IMR-90 (cell line): ENCODE measurements around the gene MRTFB. TPM values are rescaled to one million over a fixed set of nuclear protein-coding genes. Genes with fewer than 3 reads are reported as not detected.

Source experiments
- ATAC-seq: fragments of 200-7000 bp; cut with Tn5 transposase; 2 replicates; pipeline ENCODE4 v1.9.1; 2020; ENCODE audit warnings: low read depth, mild to moderate bottlenecking, moderate library complexity
- BruUV-seq: library from RNA; stranded (reverse); fragments of 400-500 nt; replicated peaks from 2 replicates; lab custom pipeline; 2021; lab: Mats Ljungman, UMichigan
- CTCF ChIA-PET: fragments of 300-600 bp; formaldehyde crosslinking; extraction: SDS; loops from one replicate; lab custom pipeline; 2021; ENCODE audit warnings: antibody characterized with exemption; lab: Yijun Ruan, JAX
- POLR2A ChIA-PET: fragments of 300-600 bp; sonication (Branson Sonifier 250); formaldehyde crosslinking; loops from one replicate; lab custom pipeline; 2022; ENCODE audit warnings: antibody characterized with exemption; ENCODE audit not compliant: unreplicated experiment; lab: Charles Lee
- DNase-seq: peaks from one replicate; pipeline ENCODE4 v3.0.0; 2013
- H2AFZ ChIP-seq: replicated peaks from 2 replicates; pipeline ENCODE3; 2013; ENCODE audit warnings: low read length, mild to moderate bottlenecking; ENCODE audit not compliant: poor library complexity
- H2AK5ac ChIP-seq: 2 replicates; pipeline ENCODE4 v1.6.1; 2013; ENCODE audit warnings: low read depth, low read length, inconsistent platforms
- H2AK9ac ChIP-seq: replicated peaks from 2 replicates; pipeline ENCODE3; 2013; ENCODE audit warnings: mild to moderate bottlenecking, low read depth, low read length, moderate library complexity; ENCODE audit not compliant: poor library complexity
- H2BK120ac ChIP-seq: 2 replicates; pipeline ENCODE4 v1.6.1; 2013; ENCODE audit warnings: low read depth, low read length, inconsistent platforms
- H2BK15ac ChIP-seq: 3 replicates; pipeline ENCODE4 v1.6.1; 2013; ENCODE audit warnings: low read depth, low read length, inconsistent platforms
- H2BK20ac ChIP-seq: 2 replicates; pipeline ENCODE4 v1.6.1; 2013; ENCODE audit warnings: low read depth, mild to moderate bottlenecking, inconsistent platforms, low read length, moderate library complexity
- H2BK5ac ChIP-seq: 2 replicates; pipeline ENCODE4 v1.6.1; 2013; ENCODE audit warnings: mild to moderate bottlenecking, low read depth, low read length, inconsistent platforms; ENCODE audit not compliant: poor library complexity, severe bottlenecking
- H3K14ac ChIP-seq: replicated peaks from 2 replicates; pipeline ENCODE4 v1.6.1; 2013; ENCODE audit warnings: low read depth, low read length, inconsistent platforms
- H3K18ac ChIP-seq: 2 replicates; pipeline ENCODE4 v1.6.1; 2013; ENCODE audit warnings: low read depth, low read length, control low read depth
- H3K23ac ChIP-seq: 2 replicates; pipeline ENCODE4 v1.6.1; 2013; ENCODE audit warnings: low read depth, low read length, inconsistent platforms
- H3K27ac ChIP-seq: 2 replicates; pipeline ENCODE4 v1.5.1; 2013; ENCODE audit warnings: mild to moderate bottlenecking, control low read depth, low read length; ENCODE audit not compliant: insufficient read depth
- H3K27me3 ChIP-seq: 2 replicates; pipeline ENCODE4 v1.6.1; 2013; ENCODE audit warnings: low read length; ENCODE audit not compliant: control insufficient read depth, insufficient read depth
- H3K36me3 ChIP-seq: 2 replicates; pipeline ENCODE4 v1.6.1; 2013; ENCODE audit warnings: low read length, mixed read lengths; ENCODE audit not compliant: control insufficient read depth, insufficient read depth
- H3K4ac ChIP-seq: 2 replicates; pipeline ENCODE4 v1.6.1; 2013; ENCODE audit warnings: low read depth, low read length, inconsistent platforms
- H3K4me1 ChIP-seq: 2 replicates; pipeline ENCODE4 v1.6.1; 2013; ENCODE audit warnings: low read length, mixed read lengths; ENCODE audit not compliant: control insufficient read depth, insufficient read depth
- H3K4me2 ChIP-seq: 2 replicates; pipeline ENCODE4 v1.6.1; 2013; ENCODE audit warnings: low read depth, mild to moderate bottlenecking, control low read depth, low read length, moderate library complexity
- H3K4me3 ChIP-seq: 2 replicates; pipeline ENCODE4 v1.5.1; 2013; ENCODE audit warnings: low read depth, mild to moderate bottlenecking, control low read depth, low read length, moderate library complexity; ENCODE audit not compliant: insufficient read depth
- H3K56ac ChIP-seq: 2 replicates; pipeline ENCODE4 v1.6.1; 2013; ENCODE audit warnings: low read length, inconsistent platforms; ENCODE audit not compliant: insufficient read depth; ENCODE audit errors: extremely low read depth
- H3K79me1 ChIP-seq, 2 experiments: 2 replicates each; pipeline ENCODE4 v1.6.1; 2013; ENCODE audit warnings: low read length in 2 of 2, inconsistent platforms in 1 of 2, low read depth in 1 of 2
- H3K9ac ChIP-seq: 2 replicates; pipeline ENCODE4 v1.6.1; 2013; ENCODE audit warnings: low read depth, low read length, control low read depth
- H3K9me1 ChIP-seq: 2 replicates; pipeline ENCODE4 v1.6.1; 2013; ENCODE audit warnings: low read length, inconsistent platforms; ENCODE audit not compliant: insufficient read depth
- H3K9me3 ChIP-seq: 2 replicates; pipeline ENCODE4 v1.6.1; 2013; ENCODE audit warnings: low read length; ENCODE audit not compliant: control insufficient read depth, insufficient read depth
- H4K20me1 ChIP-seq: 2 replicates; pipeline ENCODE4 v1.6.1; 2013; ENCODE audit warnings: low read length, inconsistent platforms; ENCODE audit not compliant: insufficient read depth
- H4K5ac ChIP-seq: 2 replicates; pipeline ENCODE4 v1.6.1; 2013; ENCODE audit warnings: mild to moderate bottlenecking, low read depth, low read length, control low read depth
- H4K8ac ChIP-seq, 2 experiments: 2 replicates each; pipeline ENCODE4 v1.6.1; 2013; ENCODE audit warnings: low read depth in 2 of 2, low read length in 2 of 2, control low read depth in 1 of 2, inconsistent platforms in 1 of 2
- H4K91ac ChIP-seq: 2 replicates; pipeline ENCODE4 v1.6.1; 2013; ENCODE audit warnings: low read depth, low read length, inconsistent platforms; ENCODE audit not compliant: insufficient read depth
- BHLHE40 ChIP-seq: fragments of 150-350 bp; IDR thresholded peaks from 2 replicates; pipeline ENCODE4 v1.6.1; 2016; ENCODE audit warnings: mild to moderate bottlenecking, low read depth, low read length
- CEBPB ChIP-seq: IDR thresholded peaks from 2 replicates; pipeline ENCODE4 v1.6.1; 2012; ENCODE audit warnings: low read depth, low read length, improper control_type of control experiment
- ELK1 ChIP-seq: fragments of 150-350 bp; IDR thresholded peaks from 2 replicates; pipeline ENCODE4 v1.6.1; 2016; ENCODE audit warnings: low read depth, mild to moderate bottlenecking, low read length, moderate library complexity, borderline replicate concordance
- NFE2L2 ChIP-seq: fragments of 150-350 bp; IDR thresholded peaks from 2 replicates; pipeline ENCODE4 v1.6.1; 2016; ENCODE audit warnings: low read depth, mild to moderate bottlenecking, low read length
- RFX5 ChIP-seq: IDR thresholded peaks from 2 replicates; pipeline ENCODE4 v1.8.0; 2012; ENCODE audit warnings: low read depth, mild to moderate bottlenecking, low read length, moderate library complexity
- SMC3 ChIP-seq: fragments of 150-350 bp; IDR thresholded peaks from 2 replicates; pipeline ENCODE4 v1.6.1; 2016; ENCODE audit warnings: low read depth, mild to moderate bottlenecking, antibody characterized with exemption, low read length, moderate library complexity
- USF2 ChIP-seq: fragments of 150-350 bp; IDR thresholded peaks from 2 replicates; pipeline ENCODE4 v1.6.1; 2017; ENCODE audit warnings: mild to moderate bottlenecking, antibody characterized with exemption, low read length, low read depth
- WGBS, 2 experiments: methylation state at CpG; one replicate each; pipeline versions ENCODE4 v1.1.5 to v1.1.7; 2013; ENCODE audit warnings: missing lambda C conversion rate in 2 of 2; ENCODE audit not compliant: insufficient read length in 1 of 2; ENCODE audit errors: extremely low coverage in 2 of 2; 5-methylcytosine and 5-hydroxymethylcytosine counted together
- dilution Hi-C: fragments of 300-500 bp; cut with HindIII; formaldehyde crosslinking; loops from one replicate; pipeline ENCODE4 v1.14.3; 2018; ENCODE audit warnings: low sequenced_read_pairs; ENCODE audit not compliant: unreplicated experiment
- in situ Hi-C: fragments of 300-500 bp; cut with MboI; formaldehyde crosslinking; loops from 3 replicates; pipeline ENCODE4 v1.14.3; 2019; ENCODE audit warnings: low sequenced_read_pairs, inconsistent platforms, mixed read lengths
- intact Hi-C: fragments of 100-400 bp; cut with micrococcal nuclease; formaldehyde crosslinking; loops from 2 replicates; pipeline ENCODE4 v1.10.0; 2022
- polyA plus RNA-seq, 3 experiments: library from polyadenylated mRNA; depleted of rRNA; stranded (reverse); fragments of >200 nt; gene quantifications; 2 replicates each; pipeline ENCODE4 v1.2.3, GENCODE V29; 2012; ENCODE audit warnings: low replicate concordance in 1 of 3
- total RNA-seq: library from RNA; depleted of rRNA; stranded (reverse); fragments of >200 nt; gene quantifications from 2 replicates; pipeline ENCODE4 v1.2.3, GENCODE V29; 2012

The MRTFB gene
- total and polyA plus RNA-seq, 2 of the 4 experiments (the other 2 are of a cell fraction): 4.4 to 5.4 TPM

- peak overlapping the region; percentile 59 for H3K23ac ChIP-seq
- ATAC-seq: peak; percentile 11
- TF ChIP-seq RFX5 (no peak), NFE2L2 (no peak), ELK1 (no peak), SMC3 (no peak), CEBPB (no peak), BHLHE40 (no peak), USF2 (no peak)
- peak overlapping the region; percentile 91 for H2AFZ ChIP-seq
- H4K8ac ChIP-seq: peak overlapping the region; percentile 33 to 85; a peak in 3 of 4 replicates
- H3K27ac ChIP-seq: peak overlapping the region; percentile 55
- H3K36me3 ChIP-seq: no peaks in the 10 kb centered on the region
- peak overlapping the region; percentile 75 for H3K4ac ChIP-seq
- peak overlapping the region; percentile 66 for H3K9ac ChIP-seq
- H3K4me1 ChIP-seq: peaks cover 3% of the 10 kb centered on the region
- H3K27me3 ChIP-seq: no peaks in the 10 kb centered on the region
- no peaks in the 10 kb centered on the region for H3K9me1 ChIP-seq
- in situ Hi-C loops (loop anchor here (10.0 kb wide), 1 partner anchor 93 kb away; no protein-coding TSS in a partner anchor), dilution Hi-C loops (no loop called here), intact Hi-C loops (loop anchor here (1.0 to 2.0 kb wide), 4 partner anchors 63 to 299 kb away; no protein-coding TSS in a partner anchor)
- peak overlapping the region; percentile 57 for H3K4me3 ChIP-seq
- H4K91ac ChIP-seq: peak overlapping the region; percentile 82
- H2BK120ac ChIP-seq: peak overlapping the region; percentile 66
- H3K56ac ChIP-seq: 0 out of 2 replicates have a peak overlapping the region, but pooled peaks have one; percentile 19
- CTCF ChIA-PET: interaction anchor here (0.5 to 0.7 kb wide), 2 partner anchors 216 to 356 kb away, joined by 3 read pairs; no protein-coding TSS in a partner anchor
- peak overlapping the region; percentile 64 for H2BK5ac ChIP-seq
- WGBS, 2 experiments: 0% methylated on average over 4 of the region's 34 CpGs; no CpG with 5 or more reads in 1 of the 2 experiments
- peak overlapping the region; percentile 55 for H2BK20ac ChIP-seq
- peak overlapping the region; percentile 91 for H2AK9ac ChIP-seq
- DNase-seq: no peak
- peak overlapping the region; percentile 46; the same call in 2 of the 3 replicates for H2BK15ac ChIP-seq
- peaks cover 27% of the 10 kb centered on the region for H4K20me1 ChIP-seq
- peak overlapping the region; percentile 19 for H4K5ac ChIP-seq
- H3K79me1 ChIP-seq: peaks cover 10 to 31% of the 10 kb centered on the region in 2 experiments
- POLR2A ChIA-PET: no interaction called here
- H3K14ac ChIP-seq: 0 out of 2 replicates have a peak overlapping the region, but pooled peaks have one; percentile 16
- peak overlapping the region; percentile 47 for H2AK5ac ChIP-seq
- no peaks in the 10 kb centered on the region for H3K9me3 ChIP-seq
- peak overlapping the region; percentile 75 for H3K4me2 ChIP-seq
- BruUV-seq: no TSS peak
- peak overlapping the region; percentile 80 for H3K18ac ChIP-seq
Observed at GRCh38 chr16:14301169-14302030, 230.3 kb downstream of the MRTFB start.
